ENCODE data around the gene ADM5.

The ADM5 gene

GRCh38 chr19:49651820-49652550 is 37.4 kb upstream of the ADM5 start:
- Histone ChIP-seq H3K9ac (ENCODE audit: low read length) (no peak overlapping the region), H3K36me3 (ENCODE audit: insufficient read depth, low read length) (peaks cover 57% of the 10 kb centered on the region), H3K9me3 (ENCODE audit: low read length) (no peaks in the 10 kb centered on the region), H3K4me3 (ENCODE audit: low read depth in 1 of 2, low read length in 2 of 2) (no peak overlapping the region), H3K4me1 (ENCODE audit: insufficient read depth, low read length) (no peaks in the 10 kb centered on the region), H3K27me3 (ENCODE audit: control insufficient read depth in 1 of 2, insufficient read depth in 2 of 2, low read length in 2 of 2) (no peaks in the 10 kb centered on the region), H3K27ac (ENCODE audit: low read depth, low read length) (no peak overlapping the region)

DNA sequence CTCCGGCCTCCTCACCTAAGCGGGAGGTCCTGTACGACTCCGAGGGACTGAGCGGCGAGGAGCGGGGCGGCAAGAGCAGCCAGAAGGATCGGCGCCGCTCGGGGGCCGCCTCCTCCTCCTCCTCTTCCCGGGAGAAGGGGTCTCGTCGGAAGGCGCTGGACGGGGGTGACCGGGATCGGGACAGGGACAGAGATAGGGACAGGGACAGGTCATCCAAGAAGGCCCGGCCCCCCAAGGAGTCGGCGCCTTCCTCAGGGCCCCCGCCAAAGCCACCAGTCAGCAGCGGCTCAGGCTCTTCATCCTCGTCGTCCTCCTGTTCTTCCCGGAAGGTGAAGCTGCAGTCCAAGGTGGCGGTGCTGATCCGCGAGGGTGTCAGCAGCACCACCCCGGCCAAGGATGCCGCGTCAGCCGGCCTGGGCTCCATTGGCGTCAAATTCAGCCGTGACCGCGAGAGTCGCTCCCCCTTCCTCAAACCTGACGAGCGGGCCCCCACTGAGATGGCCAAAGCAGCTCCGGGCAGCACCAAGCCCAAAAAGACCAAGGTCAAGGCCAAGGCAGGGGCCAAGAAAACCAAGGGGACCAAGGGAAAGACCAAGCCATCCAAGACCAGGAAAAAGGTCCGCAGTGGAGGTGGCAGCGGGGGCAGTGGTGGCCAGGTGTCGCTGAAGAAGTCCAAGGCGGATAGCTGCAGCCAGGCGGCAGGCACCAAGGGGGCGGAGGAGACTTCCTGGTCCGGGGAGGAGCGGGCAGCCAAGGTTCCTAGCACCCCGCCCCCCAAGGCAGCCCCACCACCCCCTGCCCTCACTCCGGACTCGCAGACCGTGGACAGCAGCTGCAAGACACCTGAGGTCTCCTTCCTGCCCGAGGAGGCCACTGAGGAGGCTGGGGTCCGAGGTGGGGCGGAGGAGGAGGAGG is 36.6 kb upstream of the ADM5 start:
- Histone ChIP-seq H3K27ac (ENCODE audit: low read depth, low read length) (no peak overlapping the region), H3K9ac (ENCODE audit: low read length) (no peak overlapping the region), H3K27me3 (ENCODE audit: control insufficient read depth in 1 of 2, insufficient read depth in 2 of 2, low read length in 2 of 2) (no peaks in the 10 kb centered on the region), H3K4me1 (ENCODE audit: insufficient read depth, low read length) (no peaks in the 10 kb centered on the region), H3K4me3 (ENCODE audit: low read depth in 1 of 2, low read length in 2 of 2) (no peak overlapping the region), H3K36me3 (ENCODE audit: insufficient read depth, low read length) (peaks cover 58% of the 10 kb centered on the region), H3K9me3 (ENCODE audit: low read length) (no peaks in the 10 kb centered on the region)

DNA sequence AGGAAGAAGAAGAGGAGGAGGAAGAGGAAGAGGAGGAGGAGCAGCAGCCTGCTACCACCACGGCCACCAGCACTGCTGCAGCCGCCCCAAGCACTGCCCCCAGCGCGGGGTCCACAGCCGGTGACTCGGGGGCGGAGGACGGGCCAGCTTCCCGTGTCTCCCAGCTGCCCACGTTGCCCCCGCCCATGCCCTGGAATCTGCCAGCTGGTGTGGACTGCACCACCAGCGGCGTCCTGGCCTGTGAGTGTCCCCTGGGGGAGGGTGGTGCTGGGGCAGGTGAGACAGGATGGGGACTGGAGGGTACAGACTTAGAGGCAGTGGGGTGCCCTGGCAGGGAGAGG is 36.0 kb upstream of the ADM5 start:
- H3K27ac ChIP-seq (ENCODE audit: low read depth, low read length): no peak overlapping the region
- H3K27me3 ChIP-seq (ENCODE audit: control insufficient read depth in 1 of 2, insufficient read depth in 2 of 2, low read length in 2 of 2): no peaks in the 10 kb centered on the region
- H3K36me3 ChIP-seq (ENCODE audit: insufficient read depth, low read length): peaks cover 62% of the 10 kb centered on the region
- H3K4me3 ChIP-seq (ENCODE audit: low read depth in 1 of 2, low read length in 2 of 2): no peak overlapping the region
- no peak overlapping the region for H3K9ac ChIP-seq (ENCODE audit: low read length)
- H3K9me3 ChIP-seq (ENCODE audit: low read length): no peaks in the 10 kb centered on the region
- H3K4me1 ChIP-seq (ENCODE audit: insufficient read depth, low read length): no peaks in the 10 kb centered on the region

DNA sequence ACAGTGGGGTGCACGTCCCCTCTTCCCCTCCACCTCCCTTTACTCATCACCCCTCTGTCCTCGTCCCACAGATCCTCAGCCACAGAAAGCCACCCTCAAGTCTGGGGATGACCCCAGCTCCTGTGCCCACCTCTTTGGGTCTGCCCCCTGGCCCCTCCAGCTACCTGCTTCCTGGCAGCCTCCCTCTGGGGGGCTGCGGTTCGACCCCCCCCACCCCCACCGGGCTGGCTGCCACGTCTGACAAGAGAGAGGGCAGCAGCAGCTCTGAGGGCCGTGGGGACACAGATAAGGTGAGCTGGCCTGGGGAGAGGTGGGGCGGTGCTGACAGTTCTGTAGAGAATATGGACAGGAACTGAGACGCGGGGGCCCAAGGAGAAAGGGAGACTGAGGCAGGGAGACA is 34.8 kb upstream of the ADM5 start:
- H3K4me3 ChIP-seq (ENCODE audit: low read depth in 1 of 2, low read length in 2 of 2): no peak overlapping the region
- no peak overlapping the region for H3K27ac ChIP-seq (ENCODE audit: low read depth, low read length)
- no peaks in the 10 kb centered on the region for H3K4me1 ChIP-seq (ENCODE audit: insufficient read depth, low read length)
- no peaks in the 10 kb centered on the region for H3K27me3 ChIP-seq (ENCODE audit: control insufficient read depth in 1 of 2, insufficient read depth in 2 of 2, low read length in 2 of 2)
- no peaks in the 10 kb centered on the region for H3K9me3 ChIP-seq (ENCODE audit: low read length)
- H3K9ac ChIP-seq (ENCODE audit: low read length): no peak overlapping the region
- peaks cover 69% of the 10 kb centered on the region for H3K36me3 ChIP-seq (ENCODE audit: insufficient read depth, low read length)

- no peak overlapping the region for H3K27ac ChIP-seq (ENCODE audit: low read depth, low read length)
- H3K4me3 ChIP-seq (ENCODE audit: low read depth in 1 of 2, low read length in 2 of 2): no peak overlapping the region
- H3K9ac ChIP-seq (ENCODE audit: low read length): no peak overlapping the region
- no peaks in the 10 kb centered on the region for H3K4me1 ChIP-seq (ENCODE audit: insufficient read depth, low read length)
- no peaks in the 10 kb centered on the region for H3K9me3 ChIP-seq (ENCODE audit: low read length)
- H3K27me3 ChIP-seq (ENCODE audit: control insufficient read depth in 1 of 2, insufficient read depth in 2 of 2, low read length in 2 of 2): no peaks in the 10 kb centered on the region
- H3K36me3 ChIP-seq (ENCODE audit: insufficient read depth, low read length): peaks cover 69% of the 10 kb centered on the region
These were observed 33.6 kb upstream of the ADM5 start for GRCh38 chr19:49655570-49656455.

DNA sequence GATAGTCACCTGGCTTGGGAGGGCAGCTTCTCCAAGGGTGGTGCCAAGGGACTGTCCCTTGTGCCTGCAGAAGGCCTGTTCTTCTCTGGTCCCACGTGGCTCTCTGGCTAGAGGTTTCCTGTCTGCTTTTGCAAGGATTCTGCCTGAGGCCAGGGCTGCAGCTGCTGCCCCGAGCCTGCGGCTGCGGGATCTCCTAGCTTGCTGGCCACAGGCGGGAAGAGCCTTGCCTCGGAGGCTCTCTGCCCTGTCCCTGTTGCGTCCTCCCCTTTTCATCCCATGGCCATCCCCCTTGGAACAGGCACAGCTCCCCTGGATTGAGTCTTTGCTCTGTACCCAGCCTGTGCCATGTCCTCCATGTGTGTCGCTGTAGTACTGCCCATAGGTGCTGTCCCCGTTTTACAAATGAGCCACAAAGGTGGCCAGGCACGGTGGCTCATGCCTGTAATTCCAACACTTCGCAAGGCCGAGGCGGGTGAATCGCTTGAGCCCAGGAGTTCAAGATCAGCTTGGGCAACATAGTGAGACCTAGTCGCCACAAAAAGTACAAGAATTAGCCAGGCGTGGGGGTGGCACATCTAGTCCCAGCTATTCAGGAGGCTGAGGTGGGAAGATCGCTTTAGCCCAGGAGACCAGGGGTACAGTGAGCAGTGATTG is 32.8 kb upstream of the ADM5 start:
- H3K4me1 ChIP-seq (ENCODE audit: insufficient read depth, low read length): no peaks in the 10 kb centered on the region
- H3K36me3 ChIP-seq (ENCODE audit: insufficient read depth, low read length): peaks cover 77% of the 10 kb centered on the region
- H3K27ac ChIP-seq (ENCODE audit: low read depth, low read length): no peak overlapping the region
- H3K27me3 ChIP-seq (ENCODE audit: control insufficient read depth in 1 of 2, insufficient read depth in 2 of 2, low read length in 2 of 2): no peaks in the 10 kb centered on the region
- no peaks in the 10 kb centered on the region for H3K9me3 ChIP-seq (ENCODE audit: low read length)
- no peak overlapping the region for H3K9ac ChIP-seq (ENCODE audit: low read length)
- no peak overlapping the region for H3K4me3 ChIP-seq (ENCODE audit: low read depth in 1 of 2, low read length in 2 of 2)

- H3K27me3 ChIP-seq (ENCODE audit: control insufficient read depth in 1 of 2, insufficient read depth in 2 of 2, low read length in 2 of 2): no peaks in the 10 kb centered on the region
- no peak overlapping the region for H3K4me3 ChIP-seq (ENCODE audit: low read depth in 1 of 2, low read length in 2 of 2)
- H3K9me3 ChIP-seq (ENCODE audit: low read length): no peaks in the 10 kb centered on the region
- H3K4me1 ChIP-seq (ENCODE audit: insufficient read depth, low read length): no peaks in the 10 kb centered on the region
- peaks cover 87% of the 10 kb centered on the region for H3K36me3 ChIP-seq (ENCODE audit: insufficient read depth, low read length)
- no peak overlapping the region for H3K9ac ChIP-seq (ENCODE audit: low read length)
- H3K27ac ChIP-seq (ENCODE audit: low read depth, low read length): no peak overlapping the region
These were observed 31.8 kb upstream of the ADM5 start for GRCh38 chr19:49657493-49658138.

GRCh38 chr19:49658139-49658517 is 31.3 kb upstream of the ADM5 start:
- no peaks in the 10 kb centered on the region for H3K27me3 ChIP-seq (ENCODE audit: control insufficient read depth in 1 of 2, insufficient read depth in 2 of 2, low read length in 2 of 2)
- no peak overlapping the region for H3K4me3 ChIP-seq (ENCODE audit: low read depth in 1 of 2, low read length in 2 of 2)
- no peak overlapping the region for H3K27ac ChIP-seq (ENCODE audit: low read depth, low read length)
- peaks cover 92% of the 10 kb centered on the region for H3K36me3 ChIP-seq (ENCODE audit: insufficient read depth, low read length)
- no peaks in the 10 kb centered on the region for H3K4me1 ChIP-seq (ENCODE audit: insufficient read depth, low read length)
- no peak overlapping the region for H3K9ac ChIP-seq (ENCODE audit: low read length)
- no peaks in the 10 kb centered on the region for H3K9me3 ChIP-seq (ENCODE audit: low read length)

DNA sequence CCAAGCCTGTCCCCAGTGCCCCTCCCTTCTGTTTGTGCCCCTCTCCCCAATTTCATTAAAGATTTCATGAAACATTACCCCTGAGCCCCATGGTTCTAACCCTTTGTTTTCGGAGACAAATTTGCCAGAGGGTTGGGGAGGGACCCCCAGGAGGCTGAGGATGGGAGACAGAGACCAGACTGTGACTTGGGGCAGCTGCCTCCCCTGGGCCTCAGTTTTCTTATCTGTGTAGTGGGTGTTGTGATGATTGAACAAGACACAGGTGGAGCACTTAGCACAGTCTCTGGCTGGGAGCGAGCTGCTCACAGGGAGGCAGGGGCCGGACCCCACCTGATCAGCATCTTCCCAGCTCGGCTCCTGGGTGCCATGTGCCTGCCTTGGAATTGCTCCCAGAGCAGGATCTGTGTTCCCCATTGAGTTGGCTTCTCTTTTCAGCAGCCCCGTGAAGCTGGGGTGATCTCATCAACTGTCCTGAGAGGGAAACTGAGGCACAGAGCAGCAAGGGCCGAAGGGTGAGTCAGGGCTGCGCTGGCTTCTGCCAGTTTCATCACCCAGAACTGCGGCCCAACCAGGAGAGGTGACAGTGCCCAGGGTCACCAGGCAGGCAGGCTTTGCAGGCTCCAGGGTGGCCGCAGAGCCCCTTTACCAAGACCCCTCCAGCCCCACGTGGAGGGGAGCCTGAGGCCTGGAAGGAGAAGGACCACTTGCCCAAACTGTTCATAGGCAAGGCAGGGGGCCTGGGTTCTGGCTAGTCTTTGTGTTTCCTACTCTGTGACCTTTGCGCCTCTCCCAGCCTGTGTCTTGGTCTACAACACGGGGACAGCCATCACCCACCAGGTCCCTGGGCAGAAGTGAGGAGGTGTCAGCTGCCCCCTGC is 30.6 kb upstream of the ADM5 start:
- Histone ChIP-seq H3K4me3 (ENCODE audit: low read depth in 1 of 2, low read length in 2 of 2) (no peak overlapping the region), H3K27me3 (ENCODE audit: control insufficient read depth in 1 of 2, insufficient read depth in 2 of 2, low read length in 2 of 2) (no peaks in the 10 kb centered on the region), H3K27ac (ENCODE audit: low read depth, low read length) (no peak overlapping the region), H3K9ac (ENCODE audit: low read length) (no peak overlapping the region), H3K36me3 (ENCODE audit: insufficient read depth, low read length) (peaks cover 88% of the 10 kb centered on the region), H3K4me1 (ENCODE audit: insufficient read depth, low read length) (peaks cover 4% of the 10 kb centered on the region), H3K9me3 (ENCODE audit: low read length) (no peaks in the 10 kb centered on the region)

- peaks cover 75% of the 10 kb centered on the region for H3K36me3 ChIP-seq (ENCODE audit: insufficient read depth, low read length)
- H3K9me3 ChIP-seq (ENCODE audit: low read length): no peaks in the 10 kb centered on the region
- peaks cover 8% of the 10 kb centered on the region for H3K4me1 ChIP-seq (ENCODE audit: insufficient read depth, low read length)
- H3K4me3 ChIP-seq (ENCODE audit: low read depth in 1 of 2, low read length in 2 of 2): no peak overlapping the region
- H3K27me3 ChIP-seq (ENCODE audit: control insufficient read depth in 1 of 2, insufficient read depth in 2 of 2, low read length in 2 of 2): no peaks in the 10 kb centered on the region
- H3K27ac ChIP-seq (ENCODE audit: low read depth, low read length): no peak overlapping the region
- no peak overlapping the region for H3K9ac ChIP-seq (ENCODE audit: low read length)
These were observed 28.9 kb upstream of the ADM5 start for GRCh38 chr19:49660338-49660961.
